PC-3 (cell line): ENCODE measurements around the gene EPHA1. TPM values are rescaled to one million over a fixed set of nuclear protein-coding genes. Genes with fewer than 3 reads are reported as not detected.
"Not testable (repeated sequence)": the region's sequence is repeated elsewhere in the genome, so short reads cannot be mapped to it uniquely, and the experiment has no call there.

Experiments
- ATAC-seq: fragments of 200-7000 bp; cut with Tn5 transposase; 2 replicates; pipeline ENCODE4 v1.9.1; 2020; ENCODE audit warnings: mild to moderate bottlenecking, moderate library complexity
- BruUV-seq: library from RNA; stranded (reverse); fragments of 400-500 nt; replicated peaks from 2 replicates; lab custom pipeline; 2021; lab: Mats Ljungman, UMichigan
- CTCF ChIA-PET: fragments of 300-600 bp; sonication (Branson Sonifier 250); formaldehyde crosslinking; loops from one replicate; lab custom pipeline; 2022; ENCODE audit warnings: antibody characterized with exemption; lab: Charles Lee
- POLR2A ChIA-PET: fragments of 300-600 bp; sonication (Branson Sonifier 250); formaldehyde crosslinking; loops from one replicate; lab custom pipeline; 2022; ENCODE audit warnings: antibody characterized with exemption; ENCODE audit not compliant: unreplicated experiment; lab: Charles Lee
- DNase-seq: peaks from one replicate; pipeline ENCODE4 v3.0.0-alpha.2; 2015
- H2AFZ ChIP-seq: fragments of 300-600 bp; sonication (generic); 2 replicates; pipeline ENCODE4 v1.6.0; 2016; ENCODE audit warnings: antibody characterized with exemption, low read length
- H3F3A ChIP-seq: fragments of 300-600 bp; sonication (generic); one replicate; pipeline ENCODE4 v1.6.0; 2017; ENCODE audit warnings: antibody characterized with exemption, low read length, control low read depth, mild to moderate bottlenecking; ENCODE audit not compliant: unreplicated experiment
- H3K27ac ChIP-seq: fragments of 300-600 bp; sonication (generic); 2 replicates; pipeline ENCODE4 v1.5.1; 2016; ENCODE audit warnings: mild to moderate bottlenecking, low read length
- H3K27me3 ChIP-seq: fragments of 300-600 bp; sonication (generic); 2 replicates; pipeline ENCODE4 v1.6.1; 2016; ENCODE audit warnings: low read length, mixed read lengths
- H3K36me3 ChIP-seq: fragments of 300-600 bp; sonication (generic); 2 replicates; pipeline ENCODE4 v1.6.1; 2016; ENCODE audit warnings: low read depth, mixed run types, low read length, mixed read lengths
- H3K4me1 ChIP-seq: fragments of 300-600 bp; sonication (generic); 2 replicates; pipeline ENCODE4 v1.5.1; 2016; ENCODE audit warnings: low read length; ENCODE audit not compliant: insufficient read depth
- H3K4me2 ChIP-seq: fragments of 300-600 bp; sonication (generic); 2 replicates; pipeline ENCODE4 v1.6.0; 2016; ENCODE audit warnings: low read length
- H3K4me3 ChIP-seq: fragments of 300-600 bp; sonication (generic); 2 replicates; pipeline ENCODE4 v1.5.1; 2016; ENCODE audit warnings: mild to moderate bottlenecking, low read length, mixed read lengths
- H3K79me2 ChIP-seq: fragments of 300-600 bp; sonication (generic); 2 replicates; pipeline ENCODE4 v1.6.1; 2017; ENCODE audit warnings: low read length, mixed read lengths
- H3K9ac ChIP-seq: fragments of 300-600 bp; sonication (generic); 2 replicates; pipeline ENCODE4 v1.6.0; 2016; ENCODE audit warnings: mild to moderate bottlenecking, low read length
- H3K9me2 ChIP-seq: fragments of 300-600 bp; sonication (generic); replicated peaks from 2 replicates; pipeline ENCODE4 v1.6.1; 2016; ENCODE audit warnings: mixed run types, low read length, mixed read lengths
- H3K9me3 ChIP-seq: fragments of 300-600 bp; sonication (generic); 2 replicates; pipeline ENCODE4 v1.6.1; 2016; ENCODE audit warnings: low read length, mixed read lengths
- H4K20me1 ChIP-seq: fragments of 300-600 bp; sonication (generic); 2 replicates; pipeline ENCODE4 v1.6.1; 2016; ENCODE audit warnings: low read length, mixed read lengths
- CTCF ChIP-seq: fragments of 300-600 bp; sonication (generic); conservative IDR thresholded peaks from 2 replicates; pipeline ENCODE4 v1.5.1; 2017; ENCODE audit warnings: antibody characterized with exemption, low read depth, mild to moderate bottlenecking, low read length
- EZH2phosphoT487 ChIP-seq: fragments of 300-600 bp; sonication (generic); IDR thresholded peaks from 2 replicates; pipeline ENCODE4 v1.6.1; 2018; ENCODE audit warnings: mild to moderate bottlenecking, antibody characterized with exemption, low read length, borderline replicate concordance
- intact Hi-C: fragments of 100-400 bp; cut with micrococcal nuclease; formaldehyde crosslinking; loops from 2 replicates; pipeline ENCODE4 v1.9.0; 2023
- total RNA-seq: library from RNA; depleted of rRNA; stranded (reverse); fragments of >200 nt; gene quantifications from 2 replicates; pipeline ENCODE4 v1.2.3, GENCODE V29; 2014

EPHA1 gene
- total RNA-seq, 1 experiment from 2014 or later, result 46.4 TPM

- H3K9me2 ChIP-seq, result no peaks in the 10 kb centered on the region
- H3K4me3 ChIP-seq, result peak overlapping the region; percentile 33; the same call in 1 of the 2 replicates
- H2AFZ ChIP-seq, result peak overlapping the region; percentile 41
- H3K27me3 ChIP-seq, result no peaks in the 10 kb centered on the region
- H3K27ac ChIP-seq, result peak overlapping the region; percentile 56
- no peaks in the 10 kb centered on the region for H3K79me2 ChIP-seq
- ChIA-PET CTCF (no interaction called here), POLR2A (no interaction called here)
- no peaks in the 10 kb centered on the region for H3K9me3 ChIP-seq
- BruUV-seq, result TSS peak; percentile 20
- H3K36me3 ChIP-seq, result no peaks in the 10 kb centered on the region
- no peaks in the 10 kb centered on the region for H3F3A ChIP-seq
- no peaks in the 10 kb centered on the region for H4K20me1 ChIP-seq
- peaks cover 25% of the 10 kb centered on the region for H3K4me1 ChIP-seq
- no peak for TF ChIP-seq CTCF
- ATAC-seq, result peak; percentile 77
- peak overlapping the region; percentile 13; the same call in 1 of the 2 replicates for H3K9ac ChIP-seq
- DNase-seq, result peak; percentile 55
- H3K4me2 ChIP-seq, result peak overlapping the region; percentile 57
- intact Hi-C loops, result loop anchor here (5.0 kb wide), 1 partner anchor 42 kb away; no protein-coding TSS in a partner anchor
These were observed 21.4 kb upstream of the EPHA1 start for GRCh38 chr7:143429770-143430698.

GRCh38 chr7:143426479-143427142, 18.0 kb upstream of the EPHA1 start:
- Histone ChIP-seq H3K27me3 (no peaks in the 10 kb centered on the region), H4K20me1 (no peaks in the 10 kb centered on the region), H3K79me2 (no peaks in the 10 kb centered on the region), H3K4me1 (peaks cover 18% of the 10 kb centered on the region), H3F3A (no peaks in the 10 kb centered on the region), H3K4me2 (no peak overlapping the region), H3K36me3 (no peaks in the 10 kb centered on the region), H3K9me2 (no peaks in the 10 kb centered on the region), H3K9me3 (no peaks in the 10 kb centered on the region), H3K9ac (no peak overlapping the region), H3K27ac (no peak overlapping the region), H3K4me3 (no peak overlapping the region), H2AFZ (no peak overlapping the region)
- no TSS peak for BruUV-seq
- ATAC-seq, result no peak
- CTCF ChIA-PET, result no interaction called here
- POLR2A ChIA-PET, result no interaction called here
- no peak for DNase-seq
- TF ChIP-seq EZH2phosphoT487, result no peak
- intact Hi-C loops, result no loop called here

GRCh38 chr7:143424476-143424875, 15.8 kb upstream of the EPHA1 start:
- H3K27ac ChIP-seq, H3K4me2 ChIP-seq, H3K4me3 ChIP-seq, H3K79me2 ChIP-seq, H3F3A ChIP-seq, BruUV-seq, H3K9me2 ChIP-seq, CTCF ChIA-PET, H3K36me3 ChIP-seq, POLR2A ChIA-PET, intact Hi-C loops, ATAC-seq, H4K20me1 ChIP-seq, H3K4me1 ChIP-seq, H2AFZ ChIP-seq, H3K27me3 ChIP-seq, H3K9ac ChIP-seq, DNase-seq, H3K9me3 ChIP-seq: not testable (repeated sequence)
